Activated T-cell treated with anti-CD3 and anti-CD28 coated beads, Interleukin-2, amount 50 U/mL, for 24 hours (primary cell): ENCODE results near the gene GRIA3.

Source experiments
- DNase-seq: peaks from one replicate; pipeline ENCODE4 v3.0.0-alpha.2; 2020
- H3K27ac Mint-ChIP-seq: 2 replicates; pipeline ENCODE4 v1.8.0; 2020; ENCODE audit warnings: mild to moderate bottlenecking, mixed read lengths
- H3K27me3 Mint-ChIP-seq: 2 replicates; pipeline ENCODE4 v1.8.0; 2020; ENCODE audit warnings: mixed read lengths
- H3K36me3 Mint-ChIP-seq: 2 replicates; pipeline ENCODE4 v1.8.0; 2020; ENCODE audit warnings: low read depth, mixed read lengths
- H3K4me1 Mint-ChIP-seq: 2 replicates; pipeline ENCODE4 v1.8.0; 2020; ENCODE audit warnings: low read depth, mixed read lengths
- H3K4me3 Mint-ChIP-seq: 2 replicates; pipeline ENCODE4 v1.8.0; 2020; ENCODE audit warnings: mild to moderate bottlenecking, moderate library complexity, mixed read lengths
- H3K9me3 Mint-ChIP-seq: 2 replicates; pipeline ENCODE4 v1.8.0; 2020; ENCODE audit warnings: mixed read lengths

The GRIA3 gene

DNA sequence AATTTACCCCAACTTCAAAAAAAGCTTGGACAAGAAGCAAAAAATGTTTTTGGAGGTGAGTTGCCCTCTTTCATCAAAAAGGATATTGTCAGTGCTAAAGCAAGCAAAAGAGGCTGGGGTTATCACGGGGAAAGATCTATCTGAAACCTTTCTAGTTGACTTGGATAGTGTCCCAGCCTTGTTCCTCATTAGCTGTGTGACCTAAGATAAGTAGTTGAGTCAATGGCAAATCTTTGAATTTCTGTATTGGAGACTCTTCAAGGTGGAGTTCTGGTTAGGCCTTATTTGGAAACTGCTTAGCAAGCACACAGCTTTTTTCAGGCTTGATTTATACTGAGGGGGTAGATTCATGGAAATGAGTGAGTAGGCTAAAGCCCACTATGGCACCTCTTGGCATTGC lies 271.6 kb downstream of the GRIA3 start:
- Mint-ChIP-seq H3K27me3 (peaks cover 11% of the 10 kb centered on the region), H3K36me3 (no peaks in the 10 kb centered on the region), H3K9me3 (no peaks in the 10 kb centered on the region), H3K4me3 (no peak overlapping the region), H3K27ac (no peak overlapping the region), H3K4me1 (no peaks in the 10 kb centered on the region)
- no peak for DNase-seq

DNA sequence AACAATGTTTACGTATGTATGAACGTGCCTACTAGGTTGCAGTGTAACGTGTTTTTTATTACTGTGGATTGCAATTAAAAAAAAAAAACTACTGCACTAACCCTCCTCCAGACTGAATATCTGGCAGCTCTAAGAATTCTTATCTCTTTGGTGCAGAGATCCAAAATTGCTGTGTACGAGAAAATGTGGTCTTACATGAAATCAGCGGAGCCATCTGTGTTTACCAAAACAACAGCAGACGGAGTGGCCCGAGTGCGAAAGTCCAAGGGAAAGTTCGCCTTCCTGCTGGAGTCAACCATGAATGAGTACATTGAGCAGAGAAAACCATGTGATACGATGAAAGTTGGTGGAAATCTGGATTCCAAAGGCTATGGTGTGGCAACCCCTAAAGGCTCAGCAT lies 280.6 kb downstream of the GRIA3 start:
- no peaks in the 10 kb centered on the region for H3K4me1 Mint-ChIP-seq
- no peaks in the 10 kb centered on the region for H3K36me3 Mint-ChIP-seq
- no peak overlapping the region for H3K4me3 Mint-ChIP-seq
- H3K9me3 Mint-ChIP-seq, result no peaks in the 10 kb centered on the region
- no peak for DNase-seq
- peaks cover 3% of the 10 kb centered on the region for H3K27me3 Mint-ChIP-seq
- H3K27ac Mint-ChIP-seq, result no peak overlapping the region

DNA sequence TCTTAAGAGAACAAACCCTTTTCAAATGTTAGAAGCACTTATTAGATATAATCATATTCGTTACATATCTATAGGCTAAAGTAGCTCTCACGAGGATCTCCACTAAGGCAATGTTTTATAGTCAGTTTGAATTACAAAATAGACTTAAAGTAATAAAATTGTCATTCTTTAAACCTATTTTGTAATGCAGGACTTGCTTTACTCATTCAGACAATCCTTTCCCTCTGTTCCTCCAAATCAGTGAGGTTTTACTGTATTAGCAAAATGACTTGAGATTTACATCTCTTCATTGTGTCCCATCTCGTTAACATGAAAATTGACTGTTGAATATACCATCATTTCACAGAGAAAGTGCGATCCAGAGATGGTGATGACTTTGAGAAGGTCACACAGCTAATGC lies 284.4 kb downstream of the GRIA3 start:
- H3K4me3 Mint-ChIP-seq, result no peak overlapping the region
- H3K27me3 Mint-ChIP-seq, result peaks cover 4% of the 10 kb centered on the region
- no peak overlapping the region for H3K27ac Mint-ChIP-seq
- H3K9me3 Mint-ChIP-seq, result no peaks in the 10 kb centered on the region
- no peaks in the 10 kb centered on the region for H3K36me3 Mint-ChIP-seq
- H3K4me1 Mint-ChIP-seq, result no peaks in the 10 kb centered on the region
- no peak for DNase-seq

DNA sequence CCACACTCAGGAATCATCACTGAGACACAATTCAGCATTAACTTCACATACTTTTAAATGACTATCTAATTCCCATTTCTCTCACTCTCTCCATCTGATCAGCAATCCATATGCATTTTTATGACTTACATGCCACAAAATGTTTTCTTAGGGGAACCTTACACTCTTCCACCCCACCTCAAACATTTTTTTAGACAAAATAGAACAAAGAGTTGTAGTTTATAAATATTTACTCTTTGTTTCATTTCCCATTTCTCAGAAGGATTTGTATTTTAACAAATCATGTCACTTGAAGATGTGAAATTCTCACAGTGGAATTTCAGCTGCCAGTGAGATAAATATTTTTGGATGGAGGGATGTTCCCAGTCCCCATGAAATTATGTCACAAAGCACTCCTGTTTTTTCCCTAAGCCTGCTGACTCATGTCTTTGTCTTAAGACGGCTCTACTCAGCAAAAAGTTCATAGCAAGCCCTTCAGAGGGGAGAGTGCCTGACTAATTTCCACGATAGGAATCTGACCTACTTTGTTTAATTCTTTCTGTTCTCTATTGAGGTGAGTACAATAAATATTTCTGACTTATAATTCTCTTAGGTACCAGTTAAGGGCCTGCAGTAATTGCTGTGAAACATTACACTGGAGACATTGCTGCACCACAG lies 291.1 kb downstream of the GRIA3 start:
- no peak overlapping the region for H3K27ac Mint-ChIP-seq
- DNase-seq, result no peak
- H3K4me1 Mint-ChIP-seq, result no peaks in the 10 kb centered on the region
- no peaks in the 10 kb centered on the region for H3K36me3 Mint-ChIP-seq
- H3K9me3 Mint-ChIP-seq, result no peaks in the 10 kb centered on the region
- peaks cover 4% of the 10 kb centered on the region for H3K27me3 Mint-ChIP-seq
- H3K4me3 Mint-ChIP-seq, result no peak overlapping the region

DNA sequence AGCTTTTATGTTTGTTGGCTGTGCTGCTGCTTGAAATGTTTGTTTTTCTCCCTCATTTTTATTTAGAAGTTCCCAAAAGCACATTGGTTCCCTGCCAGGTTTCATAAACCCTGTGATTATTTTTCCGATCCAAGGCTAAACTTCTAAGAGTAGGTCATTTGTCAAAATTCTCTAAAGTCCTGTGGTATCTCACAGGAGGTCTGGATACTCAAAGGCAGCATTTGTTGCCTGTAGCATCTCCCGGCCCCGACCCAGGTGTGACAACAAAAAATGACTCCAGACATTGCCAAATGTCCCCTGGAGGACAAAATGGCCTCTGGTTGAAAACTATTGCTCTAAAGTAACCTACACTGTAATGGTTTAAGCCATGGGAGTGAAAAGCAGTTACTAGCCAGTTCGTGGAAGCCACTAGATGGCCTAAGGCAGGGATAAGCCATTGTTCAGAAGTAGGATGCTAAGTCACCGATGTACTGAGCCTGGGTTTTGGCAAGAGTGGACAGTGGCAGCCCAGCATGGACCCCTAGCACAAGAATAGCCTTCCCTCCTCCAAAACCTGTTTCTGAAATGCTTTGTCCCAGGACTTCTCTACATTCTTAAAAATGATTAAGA lies 292.6 kb downstream of the GRIA3 start:
- no peaks in the 10 kb centered on the region for H3K4me1 Mint-ChIP-seq
- H3K27ac Mint-ChIP-seq, result no peak overlapping the region
- no peak overlapping the region for H3K4me3 Mint-ChIP-seq
- H3K9me3 Mint-ChIP-seq, result no peaks in the 10 kb centered on the region
- no peaks in the 10 kb centered on the region for H3K36me3 Mint-ChIP-seq
- DNase-seq, result no peak
- peaks cover 4% of the 10 kb centered on the region for H3K27me3 Mint-ChIP-seq

DNA sequence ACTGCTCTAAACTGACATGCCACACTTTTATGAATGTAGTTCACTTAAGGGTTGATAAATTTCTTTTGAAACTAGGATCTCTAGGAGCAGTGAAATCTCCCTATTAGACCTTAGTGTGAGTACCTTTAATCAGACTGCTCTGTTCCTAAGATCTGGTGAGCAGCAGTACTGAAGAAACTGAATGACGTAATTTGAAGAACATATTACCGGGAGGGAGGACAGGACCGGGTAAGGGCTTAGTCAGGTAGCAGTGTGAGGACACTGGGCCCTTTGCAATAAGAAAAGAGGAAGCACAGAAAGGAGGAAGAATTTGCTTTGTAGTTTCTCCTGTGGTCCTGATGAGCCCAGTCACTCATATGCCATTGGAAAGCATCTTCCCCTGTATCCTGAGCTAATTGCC lies 293.6 kb downstream of the GRIA3 start:
- Mint-ChIP-seq H3K27ac (no peak overlapping the region), H3K36me3 (no peaks in the 10 kb centered on the region), H3K27me3 (peaks cover 4% of the 10 kb centered on the region), H3K4me3 (no peak overlapping the region), H3K4me1 (no peaks in the 10 kb centered on the region), H3K9me3 (no peaks in the 10 kb centered on the region)
- no peak for DNase-seq

DNA sequence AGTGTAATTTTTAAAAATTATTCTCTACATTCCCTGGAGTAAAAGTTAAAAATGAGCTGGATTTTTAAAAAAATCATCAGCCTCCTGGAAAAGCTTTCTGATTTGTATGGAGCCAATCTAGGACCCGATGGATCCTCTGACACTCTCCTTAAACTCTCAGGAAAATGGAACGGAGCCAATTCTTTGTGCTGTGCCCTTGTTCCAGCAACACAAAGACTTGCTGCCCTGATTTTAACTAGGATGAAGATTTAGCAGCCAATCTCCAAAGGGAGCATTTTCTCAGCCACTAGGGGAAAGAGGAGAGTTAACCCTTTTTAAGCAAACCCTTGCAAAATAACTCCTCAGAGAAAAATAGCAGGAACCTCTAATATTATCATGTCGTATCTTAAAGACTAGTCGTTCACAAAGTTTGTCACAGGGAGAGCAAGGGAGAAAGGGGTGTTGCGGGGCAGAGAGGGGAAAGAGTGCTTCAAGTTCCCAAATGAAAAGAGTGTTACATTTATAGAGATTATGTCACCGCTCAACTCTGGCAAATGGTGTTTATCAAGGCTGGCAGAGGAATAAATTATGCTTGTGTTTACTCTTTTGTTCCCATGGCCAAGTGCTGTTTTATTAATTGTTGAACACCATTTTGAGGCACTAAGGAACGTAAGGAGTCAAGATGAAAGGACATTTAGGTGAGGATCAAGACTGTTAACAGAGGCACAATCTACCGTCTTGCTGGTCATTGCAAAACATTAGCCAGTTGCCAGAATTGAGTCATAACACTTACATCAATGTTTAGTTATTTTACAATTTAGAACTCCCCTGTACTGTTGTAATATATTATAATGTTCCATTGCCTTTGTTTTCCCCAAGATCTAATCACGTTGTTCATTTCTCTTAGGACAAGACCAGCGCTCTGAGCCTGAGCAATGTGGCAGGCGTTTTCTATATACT lies 298.1 kb downstream of the GRIA3 start:
- H3K27me3 Mint-ChIP-seq, result peaks cover 5% of the 10 kb centered on the region
- no peak overlapping the region for H3K27ac Mint-ChIP-seq
- H3K36me3 Mint-ChIP-seq, result no peaks in the 10 kb centered on the region
- H3K4me1 Mint-ChIP-seq, result no peaks in the 10 kb centered on the region
- DNase-seq, result no peak
- no peaks in the 10 kb centered on the region for H3K9me3 Mint-ChIP-seq
- no peak overlapping the region for H3K4me3 Mint-ChIP-seq

DNA sequence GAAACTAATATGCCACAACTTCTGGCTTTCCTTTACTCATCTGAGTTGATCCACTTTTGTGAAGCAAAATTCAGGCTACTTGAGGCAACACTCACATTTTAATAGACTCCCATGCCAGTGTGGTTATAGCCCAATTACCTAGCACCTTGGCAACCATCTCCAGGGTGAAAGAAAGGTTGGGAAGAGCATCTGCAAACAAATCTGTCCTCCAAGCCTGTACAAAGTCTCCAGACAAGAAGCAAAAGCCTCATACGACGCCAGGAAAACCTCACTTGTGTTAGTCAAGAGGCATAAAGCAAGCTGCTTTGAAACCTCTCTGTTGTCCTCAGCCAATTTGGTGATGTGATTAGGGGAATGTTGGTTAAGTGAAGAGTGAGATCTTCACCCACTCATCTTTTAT lies 302.2 kb downstream of the GRIA3 start:
- H3K27me3 Mint-ChIP-seq, result peaks cover 22% of the 10 kb centered on the region
- no peaks in the 10 kb centered on the region for H3K36me3 Mint-ChIP-seq
- H3K4me1 Mint-ChIP-seq, result no peaks in the 10 kb centered on the region
- H3K4me3 Mint-ChIP-seq, result no peak overlapping the region
- H3K9me3 Mint-ChIP-seq, result no peaks in the 10 kb centered on the region
- no peak overlapping the region for H3K27ac Mint-ChIP-seq
- DNase-seq, result no peak

DNA sequence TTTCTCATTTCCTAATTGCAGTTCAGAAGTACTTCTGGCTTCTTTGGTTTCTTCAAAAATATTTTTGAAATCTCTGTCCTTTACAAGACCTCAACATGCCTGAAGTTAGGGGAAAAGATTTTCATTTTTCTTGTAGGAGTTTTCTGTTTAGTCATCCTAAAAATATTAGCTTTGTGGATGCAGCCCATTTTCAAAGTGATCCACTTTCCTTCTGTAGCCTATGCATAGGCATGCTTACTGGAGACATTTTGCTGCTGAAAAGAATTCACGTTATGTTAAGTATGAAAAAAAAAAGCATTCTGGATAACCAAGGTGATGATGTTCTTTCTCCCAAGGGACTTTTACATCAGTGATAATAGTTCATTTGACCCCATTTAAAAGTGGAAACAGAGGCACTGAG lies 303.2 kb downstream of the GRIA3 start:
- H3K27me3 Mint-ChIP-seq, result peaks cover 22% of the 10 kb centered on the region
- DNase-seq, result no peak
- H3K36me3 Mint-ChIP-seq, result no peaks in the 10 kb centered on the region
- H3K4me1 Mint-ChIP-seq, result no peaks in the 10 kb centered on the region
- no peak overlapping the region for H3K4me3 Mint-ChIP-seq
- H3K9me3 Mint-ChIP-seq, result no peaks in the 10 kb centered on the region
- H3K27ac Mint-ChIP-seq, result no peak overlapping the region

DNA sequence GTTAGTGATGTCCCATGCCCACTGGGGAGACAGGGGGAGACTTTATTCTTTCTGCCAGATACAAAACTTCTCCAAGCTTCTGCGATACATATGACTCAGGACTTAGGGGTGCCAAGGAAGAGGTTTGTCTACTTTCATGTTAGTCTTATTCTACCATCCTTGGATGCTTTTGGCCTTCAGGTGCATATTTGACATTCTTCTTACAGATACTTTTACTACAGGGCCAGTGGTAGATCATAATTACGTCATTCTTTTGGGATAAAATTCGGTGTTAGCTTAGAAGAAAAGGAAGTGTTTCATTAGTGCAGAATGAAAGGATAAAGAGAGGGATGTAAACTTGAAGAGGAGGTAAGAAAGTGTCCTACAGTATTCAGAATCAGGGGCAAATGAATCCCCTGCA lies 303.6 kb downstream of the GRIA3 start:
- Mint-ChIP-seq H3K36me3 (no peaks in the 10 kb centered on the region), H3K4me3 (no peak overlapping the region), H3K4me1 (no peaks in the 10 kb centered on the region), H3K27ac (no peak overlapping the region), H3K9me3 (no peaks in the 10 kb centered on the region), H3K27me3 (peaks cover 22% of the 10 kb centered on the region)
- no peak for DNase-seq

DNA sequence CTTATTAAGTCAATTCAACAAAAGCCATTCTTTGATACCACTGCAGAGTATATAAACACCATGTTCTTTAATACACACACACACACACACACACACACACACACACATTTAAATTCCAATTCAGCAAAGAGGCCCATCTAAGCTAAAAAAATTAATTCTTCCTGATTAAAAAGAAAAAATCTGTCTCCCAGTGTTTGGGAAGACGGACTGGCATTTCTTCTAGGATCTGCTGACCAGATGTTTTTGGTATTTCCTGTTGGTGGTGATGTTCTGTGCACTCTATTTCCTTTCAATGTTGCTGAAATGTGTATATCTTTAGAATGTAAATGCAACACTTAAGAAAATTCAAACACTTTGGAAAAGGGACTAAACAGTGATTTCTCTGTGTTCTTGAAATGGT lies 304.9 kb downstream of the GRIA3 start:
- H3K4me3 Mint-ChIP-seq, result no peak overlapping the region
- H3K36me3 Mint-ChIP-seq, result no peaks in the 10 kb centered on the region
- H3K27me3 Mint-ChIP-seq, result peaks cover 22% of the 10 kb centered on the region
- no peaks in the 10 kb centered on the region for H3K4me1 Mint-ChIP-seq
- H3K27ac Mint-ChIP-seq, result no peak overlapping the region
- H3K9me3 Mint-ChIP-seq, result no peaks in the 10 kb centered on the region
- no peak for DNase-seq

DNA sequence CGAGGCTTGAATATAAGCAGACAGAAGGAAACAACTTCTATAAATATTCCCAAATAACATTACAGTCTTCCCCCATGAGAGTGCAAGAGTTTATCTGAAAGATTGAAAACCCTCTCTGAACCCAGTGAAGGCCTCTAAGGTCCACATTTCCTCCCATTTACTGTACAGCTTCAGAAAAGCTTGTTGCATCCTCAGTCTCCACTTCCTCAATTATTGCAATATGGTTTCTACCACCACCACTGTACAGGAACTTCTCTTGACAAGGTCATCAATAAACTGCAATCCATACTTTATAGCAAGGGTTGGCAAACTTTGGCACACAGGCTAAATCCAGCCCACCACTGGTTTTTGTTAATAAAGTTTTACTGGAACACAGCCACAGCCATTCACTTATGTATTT lies 309.8 kb downstream of the GRIA3 start:
- H3K36me3 Mint-ChIP-seq, result no peaks in the 10 kb centered on the region
- no peak for DNase-seq
- peaks cover 6% of the 10 kb centered on the region for H3K27me3 Mint-ChIP-seq
- H3K4me3 Mint-ChIP-seq, result no peak overlapping the region
- no peak overlapping the region for H3K27ac Mint-ChIP-seq
- H3K4me1 Mint-ChIP-seq, result no peaks in the 10 kb centered on the region
- no peaks in the 10 kb centered on the region for H3K9me3 Mint-ChIP-seq

DNA sequence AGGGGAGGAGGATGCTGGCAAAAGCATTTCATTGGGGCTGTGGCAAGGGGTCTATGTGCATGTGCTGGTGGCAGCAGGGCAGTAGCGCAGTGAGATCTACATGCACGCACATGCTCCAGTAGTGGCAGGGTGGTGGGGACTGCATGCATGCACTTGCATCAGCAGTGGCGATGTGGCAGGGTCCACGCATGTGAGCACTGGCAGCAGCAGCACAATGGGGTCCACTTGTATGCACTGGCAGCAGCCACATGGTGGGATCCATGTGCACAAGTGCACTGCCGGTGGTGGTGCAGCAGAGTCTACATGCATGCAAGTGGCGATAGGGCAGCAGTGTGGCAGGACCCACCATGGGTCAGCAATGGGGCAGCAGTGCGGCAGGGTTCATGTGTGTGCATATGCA lies 315.7 kb downstream of the GRIA3 start:
- H3K4me3 Mint-ChIP-seq, result no peak overlapping the region

DNA sequence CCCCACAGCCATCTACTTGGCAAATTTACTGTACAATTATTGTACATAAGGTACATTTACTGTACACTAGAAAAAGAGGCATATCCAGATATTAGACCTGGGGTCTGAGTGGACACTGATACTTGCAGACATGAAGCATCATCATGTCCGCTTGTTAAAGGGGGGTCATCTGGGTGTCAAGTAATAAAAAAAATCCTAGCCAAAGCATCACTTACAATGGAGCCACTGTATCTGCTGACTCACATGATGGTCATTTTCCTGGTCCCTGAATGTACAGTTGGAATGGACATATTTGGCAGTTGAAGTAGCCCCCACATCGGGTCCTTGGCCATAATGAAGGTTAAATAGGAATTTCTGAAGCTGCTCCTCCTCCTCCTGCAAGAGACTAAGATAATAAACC lies 320.0 kb downstream of the GRIA3 start:
- H3K36me3 Mint-ChIP-seq, result no peaks in the 10 kb centered on the region
- H3K4me1 Mint-ChIP-seq, result no peaks in the 10 kb centered on the region
- no peak for DNase-seq
- no peak overlapping the region for H3K4me3 Mint-ChIP-seq
- peaks cover 29% of the 10 kb centered on the region for H3K27me3 Mint-ChIP-seq
- no peak overlapping the region for H3K27ac Mint-ChIP-seq
- H3K9me3 Mint-ChIP-seq, result peaks cover 6% of the 10 kb centered on the region

More for the DNA sequence above, 315.7 kb downstream of the GRIA3 start:
- DNase-seq, result no peak
- Mint-ChIP-seq H3K9me3 (no peaks in the 10 kb centered on the region), H3K36me3 (no peaks in the 10 kb centered on the region), H3K27me3 (peaks cover 29% of the 10 kb centered on the region), H3K4me1 (no peaks in the 10 kb centered on the region), H3K27ac (no peak overlapping the region)
